LNCAP (cell line): ENCODE measurements around the gene CBX6.

Source experiments
- CTCF ChIP-seq: fragments of 450-650 bp; IDR thresholded peaks from 2 replicates; pipeline ENCODE4 v1.5.1; 2017; ENCODE audit warnings: mild to moderate bottlenecking

Gene CBX6

GRCh38 chr22:38853196-38853651, 18.8 kb downstream of the CBX6 start:
- no peak for TF ChIP-seq CTCF

GRCh38 chr22:38852522-38852921, 19.5 kb downstream of the CBX6 start:
- TF ChIP-seq CTCF: no peak

GRCh38 chr22:38850941-38851849, 20.8 kb downstream of the CBX6 start:
- TF ChIP-seq CTCF: no peak

- no peak for TF ChIP-seq CTCF
Observed at GRCh38 chr22:38850399-38850798, 21.6 kb downstream of the CBX6 start.

- TF ChIP-seq CTCF: no peak
Observed at GRCh38 chr22:38849811-38850210, 22.2 kb downstream of the CBX6 start.

- no peak for TF ChIP-seq CTCF
Observed at GRCh38 chr22:38846412-38846811, 25.6 kb downstream of the CBX6 start.

- no peak for TF ChIP-seq CTCF
Observed at GRCh38 chr22:38845004-38845740, 26.8 kb downstream of the CBX6 start.
